GM21529 (cell line): ENCODE data around the gene MFSD11.
"Not testable (repeated sequence)": the region's sequence is repeated elsewhere in the genome, so short reads cannot be mapped to it uniquely, and the experiment has no call there.

ENCODE experiments used
- ATAC-seq: cut with Tn5 transposase; IDR thresholded peaks from one replicate; pipeline ENCODE4 v1.9.1; 2021; ENCODE audit not compliant: unreplicated experiment

MFSD11 gene

DNA sequence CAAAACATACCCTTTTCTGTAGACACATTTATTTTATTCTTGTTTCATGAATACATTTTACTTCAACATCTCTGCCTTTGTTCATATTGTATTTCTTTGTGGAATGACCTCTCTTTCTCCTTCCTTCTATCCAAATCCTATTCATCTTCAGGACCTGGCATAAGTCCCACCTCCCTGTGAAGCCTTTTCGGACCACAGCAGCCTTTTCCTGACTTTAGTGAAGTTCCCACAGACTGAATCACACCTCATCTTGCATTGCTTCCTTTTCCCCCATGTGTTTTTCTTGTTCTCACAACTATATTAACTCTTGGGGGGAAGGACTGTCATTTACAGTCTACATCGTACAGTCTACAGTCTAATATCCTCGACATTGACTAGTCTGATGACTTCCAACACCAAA lies 58.2 kb downstream of the MFSD11 start:
- ATAC-seq: no peak

DNA sequence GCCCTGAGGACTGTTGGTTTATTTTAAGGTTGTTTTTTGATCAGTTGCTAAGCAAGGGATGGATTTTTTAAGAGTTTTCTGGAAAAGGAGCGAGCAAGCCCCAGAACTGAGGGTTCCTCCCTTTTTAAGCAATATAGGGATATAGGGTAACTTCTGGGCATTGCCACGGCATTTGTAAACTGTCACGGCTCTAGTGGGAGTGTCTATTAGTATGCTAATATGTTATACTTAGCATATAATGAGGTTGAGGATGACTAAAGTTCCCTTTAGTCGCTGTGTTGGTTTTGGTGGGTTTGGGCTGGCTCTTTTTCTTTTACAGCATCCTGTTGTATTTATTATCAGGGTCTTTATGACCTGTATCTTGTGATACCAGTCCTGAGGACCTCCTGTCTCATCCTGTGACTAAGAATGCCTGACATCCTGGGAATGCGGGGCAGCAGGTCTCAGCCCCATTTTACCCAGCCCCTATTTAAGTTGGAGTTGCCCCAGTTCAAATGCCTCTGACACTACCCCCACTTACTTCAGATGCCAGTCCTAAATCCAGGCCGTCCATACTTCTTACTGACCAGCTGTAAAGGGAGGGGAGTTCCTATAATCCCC lies 59.4 kb downstream of the MFSD11 start:
- no peak for ATAC-seq

DNA sequence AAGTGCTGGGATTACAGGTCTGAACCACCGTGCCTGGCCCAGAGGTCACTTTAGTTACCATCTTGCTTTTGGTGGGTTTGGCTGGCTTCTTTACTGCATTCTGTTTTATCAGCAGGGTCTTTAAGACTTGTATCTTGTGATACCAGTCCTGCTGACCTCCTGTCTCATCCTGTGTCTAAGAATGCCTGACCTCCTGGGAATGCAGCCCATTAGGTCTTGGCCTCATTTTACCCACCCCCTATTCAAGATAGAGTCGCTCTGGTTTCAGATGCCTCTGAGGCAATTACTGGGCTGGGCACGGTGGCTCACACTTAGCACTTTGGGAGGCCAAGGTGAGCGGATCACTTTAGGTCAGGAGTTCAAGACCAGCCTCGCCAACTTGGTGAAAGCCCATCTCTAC lies 63.8 kb downstream of the MFSD11 start:
- no peak for ATAC-seq

DNA sequence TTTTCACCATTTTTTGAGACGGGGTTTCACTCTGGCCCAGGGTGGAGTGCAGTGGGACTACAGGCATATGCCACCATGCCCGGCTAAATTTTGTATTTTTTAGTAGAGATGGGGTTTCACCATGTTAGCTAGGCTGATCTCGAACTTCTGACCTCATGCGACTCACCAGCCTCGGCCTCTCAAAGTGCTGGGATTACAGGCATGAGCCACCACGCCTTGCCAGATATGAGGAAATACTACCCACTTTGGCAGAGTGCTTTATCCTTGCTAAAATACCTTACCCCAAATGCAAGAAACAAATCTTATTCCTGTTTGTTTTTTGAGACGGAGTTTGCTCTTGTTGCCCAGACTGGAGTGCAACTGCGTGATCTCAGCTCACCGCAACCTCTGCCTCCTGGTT lies 67.4 kb downstream of the MFSD11 start:
- no peak for ATAC-seq

DNA sequence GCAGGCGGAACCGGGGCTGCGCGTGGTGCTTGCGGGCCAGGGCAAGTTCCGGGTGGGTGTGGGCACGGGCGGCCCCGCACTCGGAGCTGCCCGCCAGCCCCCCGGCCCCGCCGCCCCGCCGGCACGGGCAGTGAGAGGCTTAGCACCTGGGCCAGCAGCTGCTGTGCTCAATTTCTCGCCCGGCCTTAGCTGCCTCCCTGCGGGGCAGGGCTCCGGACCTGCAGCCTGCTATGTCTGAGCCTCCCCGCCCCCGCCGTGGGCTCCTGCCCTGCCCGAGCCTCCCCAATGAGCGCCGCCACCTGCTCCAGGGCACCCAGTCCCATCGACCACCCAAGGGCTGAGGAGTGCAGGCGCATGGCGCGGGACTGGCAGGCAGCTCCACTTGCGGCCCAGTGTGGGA lies 68.2 kb downstream of the MFSD11 start:
- not testable (repeated sequence) for ATAC-seq

DNA sequence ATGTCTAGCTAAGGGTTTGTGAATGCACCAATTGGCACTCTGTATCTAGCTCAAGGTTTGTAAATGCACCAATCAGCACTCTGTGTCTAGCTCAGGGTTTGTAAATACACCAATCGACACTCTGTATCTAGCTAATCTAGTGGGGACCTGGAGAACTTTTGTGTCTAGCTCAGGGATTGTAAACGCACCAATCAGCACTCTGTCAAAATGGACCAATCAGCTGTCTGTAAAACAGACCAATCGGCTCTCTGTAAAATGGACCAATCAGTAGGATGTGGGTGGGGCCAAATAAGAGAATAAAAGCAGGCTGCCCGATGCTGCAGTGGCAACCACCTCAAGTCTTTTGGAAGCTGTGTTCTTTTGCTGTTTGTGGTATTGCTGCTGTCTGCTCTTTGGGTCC lies 68.8 kb downstream of the MFSD11 start:
- ATAC-seq: not testable (repeated sequence)

DNA sequence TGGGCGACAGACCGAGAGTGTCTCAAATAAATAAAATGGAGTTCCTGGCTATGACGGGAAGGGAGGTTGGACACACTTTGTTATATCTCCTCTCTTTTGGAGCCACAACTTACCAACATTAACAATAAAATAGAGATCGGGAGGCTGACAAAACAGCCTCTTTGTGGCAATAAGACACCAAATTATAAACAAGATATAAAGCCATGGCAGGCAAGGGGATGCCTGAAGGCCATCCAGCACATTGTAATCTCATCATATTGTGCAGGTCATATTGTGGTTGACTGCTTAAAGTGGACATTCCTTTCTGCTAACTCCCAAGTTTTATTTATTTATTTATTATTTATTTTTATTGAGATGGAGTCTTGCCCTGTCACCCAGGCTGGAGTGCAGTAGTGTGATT lies 70.4 kb downstream of the MFSD11 start:
- no peak for ATAC-seq

DNA sequence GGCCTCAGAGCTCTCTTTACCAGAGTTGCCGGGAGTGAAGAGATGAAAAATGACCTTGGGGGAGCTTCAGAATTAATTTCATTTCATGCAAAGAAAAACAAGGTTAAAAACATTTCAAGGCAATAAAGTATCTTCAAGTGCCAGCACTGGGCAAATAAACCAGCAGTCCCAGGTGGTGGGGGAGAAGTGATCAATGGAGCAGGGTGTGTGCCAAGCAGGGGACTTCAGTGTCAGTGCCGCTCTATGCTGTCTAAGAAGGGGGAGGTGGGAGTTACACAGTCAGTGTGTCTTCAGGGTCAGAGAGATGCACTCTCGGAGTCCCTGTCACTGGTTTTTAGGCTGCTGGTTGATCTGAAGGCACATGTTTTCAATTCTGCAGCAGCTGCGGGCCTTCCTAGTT lies 73.0 kb downstream of the MFSD11 start:
- no peak for ATAC-seq

DNA sequence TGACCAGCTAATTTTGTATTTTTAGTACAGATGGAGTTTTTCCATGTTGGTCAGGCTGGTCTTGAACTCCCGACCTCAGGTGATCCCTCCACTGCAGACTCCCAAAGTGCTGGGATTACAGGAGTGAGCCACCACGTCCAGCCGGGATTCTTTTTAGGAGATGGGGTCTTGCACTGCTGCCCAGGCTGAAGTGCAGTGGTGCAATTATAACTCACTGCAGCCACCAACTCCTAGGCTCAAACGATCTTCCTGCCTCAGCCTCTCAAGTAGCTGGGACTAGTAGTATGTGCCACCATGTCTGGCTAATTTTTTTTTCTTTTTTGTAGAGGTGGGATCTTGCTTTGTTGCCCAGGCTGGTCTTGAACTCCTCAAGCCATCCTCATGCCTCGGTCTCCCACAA lies 73.9 kb downstream of the MFSD11 start:
- no peak for ATAC-seq

DNA sequence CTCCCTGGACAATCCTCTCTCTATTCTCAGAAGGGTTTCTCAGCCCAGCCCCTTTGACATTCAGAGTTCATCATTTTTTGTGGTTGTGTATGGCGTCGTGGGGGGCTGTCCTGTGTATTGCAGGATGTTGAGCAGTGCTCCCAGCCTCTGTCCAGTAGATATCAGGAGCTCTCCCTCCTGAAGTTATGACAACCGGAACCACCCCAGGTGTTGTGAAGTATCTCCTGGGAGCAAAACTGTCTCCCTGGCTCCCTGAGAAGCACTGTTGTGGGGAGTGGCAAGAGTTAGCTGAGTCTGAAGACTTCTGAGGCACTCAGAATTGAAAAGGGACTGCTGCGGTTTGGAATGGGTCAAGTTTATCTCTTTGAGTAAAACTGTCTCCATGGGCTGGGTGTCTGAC lies 74.3 kb downstream of the MFSD11 start:
- no peak for ATAC-seq

DNA sequence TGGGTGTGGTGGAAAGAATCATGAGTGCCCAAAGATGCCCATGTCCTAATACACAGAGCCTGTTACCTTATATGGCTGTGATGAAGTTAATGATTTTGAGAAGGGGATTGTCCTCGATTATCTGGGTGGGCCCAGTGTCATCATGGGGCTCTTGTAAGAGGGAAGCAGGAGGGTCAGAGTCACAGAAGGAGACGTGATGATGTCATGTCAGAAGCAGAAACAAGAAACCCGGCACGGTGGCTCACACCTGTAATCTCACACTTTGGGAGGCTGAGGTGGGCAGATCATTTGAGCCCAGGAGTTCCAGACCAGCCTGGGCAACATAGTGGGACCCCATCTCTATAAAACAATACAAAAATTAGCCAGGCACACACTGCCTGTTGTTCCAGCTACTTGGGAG lies 75.0 kb downstream of the MFSD11 start:
- ATAC-seq: no peak

DNA sequence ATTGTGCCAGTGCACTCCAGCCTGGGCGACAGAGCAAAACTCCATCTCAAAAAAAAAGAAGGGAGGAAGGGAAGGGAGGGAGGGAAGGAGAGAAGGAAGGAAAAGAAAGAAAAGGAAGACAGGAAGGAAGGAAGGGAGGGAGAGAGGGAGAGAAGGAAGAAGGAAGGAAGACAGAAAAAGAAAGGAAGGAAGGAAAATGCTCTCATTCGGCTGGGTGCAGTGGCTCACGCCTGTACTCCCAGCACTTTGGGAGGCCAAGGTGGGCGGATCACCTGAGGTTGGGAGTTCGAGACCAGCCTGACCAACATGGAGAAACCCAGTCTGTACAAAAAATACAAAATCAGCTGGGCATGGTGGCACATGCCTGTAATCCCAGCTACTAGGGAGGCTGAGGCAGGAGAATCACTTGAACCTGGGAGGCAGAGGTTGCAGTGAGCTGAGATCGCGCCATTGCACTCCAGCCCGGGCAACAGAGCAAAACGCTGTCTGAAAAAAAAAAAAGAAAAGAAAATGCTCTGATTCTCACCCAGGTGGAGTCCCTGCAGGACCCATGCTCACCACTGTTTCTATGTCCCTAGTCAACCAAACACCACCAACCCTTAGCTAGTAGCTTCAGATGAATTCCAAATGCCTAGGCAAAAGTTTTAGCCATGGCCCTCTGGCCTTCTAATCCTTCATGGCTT lies 78.1 kb downstream of the MFSD11 start:
- ATAC-seq: not testable (repeated sequence)

DNA sequence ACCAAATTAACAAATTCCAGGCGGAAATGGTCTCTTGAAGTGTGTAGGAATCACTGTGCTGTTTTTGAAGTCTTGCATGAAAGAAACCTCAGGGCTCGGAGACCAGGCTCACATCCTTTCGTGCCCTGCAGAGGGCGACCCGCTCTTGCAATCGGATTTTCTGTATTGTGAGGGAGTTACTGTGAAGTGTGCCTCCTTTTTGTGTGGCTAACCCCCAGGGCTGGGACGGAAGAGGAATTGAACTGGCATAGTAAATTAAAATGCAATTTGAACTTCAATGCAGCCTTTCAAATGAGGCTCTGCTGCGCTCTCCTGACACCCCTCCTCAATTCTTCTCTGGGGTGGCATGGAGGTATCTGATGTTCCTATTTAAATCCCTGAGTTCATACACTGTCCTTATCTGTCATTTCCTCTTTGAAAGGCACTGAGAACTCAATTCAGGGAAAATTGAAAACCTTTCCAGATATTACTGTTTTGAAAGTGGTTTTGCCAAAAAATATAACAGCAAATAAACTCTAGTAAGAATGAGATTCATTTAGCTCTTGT lies 78.7 kb downstream of the MFSD11 start:
- no peak for ATAC-seq

DNA sequence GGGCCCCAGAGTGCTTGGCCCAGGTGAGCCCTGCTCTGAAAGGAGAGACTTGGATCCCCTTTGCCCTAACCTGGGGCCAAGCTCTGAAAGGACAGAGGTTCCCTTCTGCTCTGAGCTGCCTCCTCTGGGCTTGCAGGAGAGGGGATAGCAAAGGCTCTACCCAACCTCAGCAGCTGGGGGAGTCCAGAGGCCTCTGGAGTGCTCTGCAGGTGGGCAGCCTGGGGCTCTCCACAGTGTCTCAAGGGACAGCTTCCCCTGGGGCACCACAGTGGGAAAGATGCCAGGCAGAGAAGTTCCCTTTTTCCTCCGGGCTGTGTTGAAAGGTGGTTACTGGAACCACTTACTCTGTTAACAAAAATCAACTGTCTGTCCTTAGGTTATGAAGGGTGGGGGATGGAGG lies 82.1 kb downstream of the MFSD11 start:
- ATAC-seq: no peak

DNA sequence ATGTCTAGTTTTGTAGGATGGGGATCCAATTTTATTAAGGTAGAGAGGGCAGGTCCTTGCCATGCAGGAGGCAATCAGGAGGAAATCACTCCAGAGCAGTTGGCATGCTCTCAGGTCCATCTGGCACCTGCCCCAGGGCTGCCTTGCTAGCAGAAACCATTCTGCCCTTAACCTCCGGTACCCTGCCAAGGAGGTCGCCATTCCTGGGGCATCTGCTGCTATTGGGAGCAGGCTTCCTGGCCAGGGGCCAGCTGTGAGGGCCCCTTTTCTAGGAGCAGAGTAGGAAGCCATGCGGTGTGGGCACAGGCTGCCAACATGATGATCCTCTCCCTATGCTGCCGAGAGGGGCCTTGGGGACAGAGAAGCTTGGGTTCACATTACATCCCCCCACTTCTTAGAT lies 82.6 kb downstream of the MFSD11 start:
- no peak for ATAC-seq

DNA sequence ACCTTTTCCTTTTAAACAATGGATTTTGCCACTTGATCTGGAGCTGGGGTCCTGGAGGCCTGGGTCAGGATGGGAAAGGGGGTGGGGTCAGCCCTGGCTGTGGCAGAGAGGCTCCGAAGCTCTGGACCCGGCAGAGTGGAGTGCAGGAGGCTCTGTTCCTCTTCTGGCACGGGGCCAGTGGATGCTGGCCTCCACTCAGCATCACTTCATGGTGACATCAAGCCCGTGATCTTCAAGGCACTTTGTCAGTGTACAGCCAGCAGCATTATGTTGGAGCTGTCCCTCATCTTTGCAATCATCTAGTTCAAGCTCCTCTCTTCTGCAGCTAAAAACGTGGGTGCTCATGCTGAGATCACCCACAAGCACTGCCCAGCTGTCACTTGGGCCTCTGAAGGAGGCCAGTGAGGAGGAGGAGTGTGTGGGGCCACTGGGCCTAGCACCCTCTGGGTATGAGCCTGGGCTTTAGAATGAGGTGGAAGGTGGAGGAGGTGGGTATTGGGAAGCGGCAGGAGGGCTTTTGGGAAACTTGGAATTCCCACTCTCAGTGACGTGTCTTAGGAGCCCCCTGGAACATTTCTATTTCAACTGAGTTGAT lies 84.4 kb downstream of the MFSD11 start:
- no peak for ATAC-seq

DNA sequence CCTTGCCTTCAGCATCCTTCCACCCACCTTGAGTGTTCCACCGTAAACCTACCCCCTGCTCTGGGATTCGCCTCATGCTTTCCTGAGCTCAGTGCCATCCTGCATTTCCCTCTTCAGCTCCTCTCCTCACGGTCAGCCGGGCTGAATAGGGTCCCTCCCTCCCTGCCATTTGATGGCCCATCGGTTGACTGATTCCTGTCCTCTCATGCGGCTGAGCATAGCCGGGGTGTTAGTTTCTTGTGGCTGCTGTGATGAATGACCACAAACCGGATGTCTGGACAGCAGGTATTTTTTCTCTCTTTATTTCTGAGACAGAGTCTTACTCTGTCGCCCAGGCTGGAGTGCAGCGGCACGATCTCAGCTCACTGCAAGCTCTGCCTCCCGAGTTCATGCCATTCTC lies 86.2 kb downstream of the MFSD11 start:
- no peak for ATAC-seq

DNA sequence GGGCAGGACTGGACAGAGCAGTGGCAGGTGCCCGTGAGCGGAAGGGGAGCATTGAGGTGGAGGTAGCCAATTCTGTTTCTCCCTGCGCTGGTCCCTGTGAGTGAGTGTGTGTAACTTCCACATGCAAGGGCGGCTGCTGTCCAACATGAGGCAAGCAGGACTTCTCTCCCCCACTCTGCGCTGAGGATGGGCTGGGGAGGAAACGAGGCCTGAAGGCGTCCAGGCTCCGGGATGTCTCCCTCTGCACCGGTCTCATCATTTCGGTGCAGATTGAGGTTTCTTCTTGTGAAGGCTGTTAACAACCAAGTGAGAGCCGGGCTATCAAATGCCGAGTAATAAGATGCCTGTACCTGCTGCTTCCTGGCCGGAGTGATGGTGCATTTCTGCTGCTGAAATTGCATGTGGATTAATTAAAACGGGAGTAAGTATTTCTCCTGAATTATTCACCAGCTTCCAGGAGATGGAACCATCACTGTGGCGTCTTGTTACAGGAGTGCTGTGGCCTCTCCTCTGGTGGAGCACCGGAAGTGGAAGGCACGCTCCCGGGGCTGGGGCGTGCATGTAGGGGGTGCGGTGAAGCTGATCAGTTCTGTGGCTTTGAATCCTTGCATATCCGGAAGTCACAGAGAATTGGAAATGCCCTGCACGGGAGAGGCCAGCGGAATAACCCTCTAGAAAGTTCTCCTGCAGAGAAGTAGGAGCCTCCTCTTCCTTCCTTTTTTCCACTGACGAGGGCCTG lies 88.6 kb downstream of the MFSD11 start:
- ATAC-seq: no peak

DNA sequence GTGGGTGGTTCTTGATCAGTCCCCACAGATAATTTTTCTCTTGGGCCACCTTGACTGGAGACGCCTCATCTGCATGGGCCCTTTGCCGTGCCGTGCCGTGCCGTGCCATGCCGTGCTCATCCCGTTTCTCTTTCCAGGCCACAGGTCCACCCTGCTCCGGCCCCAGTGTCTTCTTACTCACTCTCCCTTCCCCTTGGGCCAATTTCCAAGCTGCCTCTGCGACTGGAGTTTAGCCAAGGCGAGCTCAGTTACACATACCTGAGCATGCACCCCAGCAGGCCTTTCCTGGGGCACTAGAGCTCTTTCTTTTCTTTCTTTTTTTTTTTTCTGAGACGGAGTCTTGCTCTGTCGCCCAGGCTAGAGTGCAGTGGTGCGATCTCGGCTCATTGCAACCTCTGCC lies 89.8 kb downstream of the MFSD11 start:
- ATAC-seq: no peak
